Gastrocnemius medialis (tissue), 4 donors: ENCODE data around the gene LATS2.

Experiments used
- POLR2A ChIP-seq, 2 donors: fragments of 450-650 bp; IDR thresholded peaks; one replicate each; pipeline ENCODE4 v1.6.1; 2017; ENCODE audit warnings: antibody characterized with exemption in 2 of 2, mild to moderate bottlenecking in 2 of 2, moderate library complexity in 2 of 2
- TF ChIP-seq, protein P1 (sequence below), 5 experiments: fragments of 450-650 bp in 3 of 5; fragments of 200-600 bp in 2 of 5; sonication (generic) in 2 of 5; IDR thresholded peaks in 4 of 5; conservative IDR thresholded peaks in 1 of 5; 1 replicate in 4 of 5; 2 replicates in 1 of 5; pipeline ENCODE4 v1.5.1; 2016 to 2019; ENCODE audit warnings: antibody characterized with exemption in 5 of 5, mild to moderate bottlenecking in 3 of 5, moderate library complexity in 3 of 5

- TF ChIP-seq, protein P1, sequence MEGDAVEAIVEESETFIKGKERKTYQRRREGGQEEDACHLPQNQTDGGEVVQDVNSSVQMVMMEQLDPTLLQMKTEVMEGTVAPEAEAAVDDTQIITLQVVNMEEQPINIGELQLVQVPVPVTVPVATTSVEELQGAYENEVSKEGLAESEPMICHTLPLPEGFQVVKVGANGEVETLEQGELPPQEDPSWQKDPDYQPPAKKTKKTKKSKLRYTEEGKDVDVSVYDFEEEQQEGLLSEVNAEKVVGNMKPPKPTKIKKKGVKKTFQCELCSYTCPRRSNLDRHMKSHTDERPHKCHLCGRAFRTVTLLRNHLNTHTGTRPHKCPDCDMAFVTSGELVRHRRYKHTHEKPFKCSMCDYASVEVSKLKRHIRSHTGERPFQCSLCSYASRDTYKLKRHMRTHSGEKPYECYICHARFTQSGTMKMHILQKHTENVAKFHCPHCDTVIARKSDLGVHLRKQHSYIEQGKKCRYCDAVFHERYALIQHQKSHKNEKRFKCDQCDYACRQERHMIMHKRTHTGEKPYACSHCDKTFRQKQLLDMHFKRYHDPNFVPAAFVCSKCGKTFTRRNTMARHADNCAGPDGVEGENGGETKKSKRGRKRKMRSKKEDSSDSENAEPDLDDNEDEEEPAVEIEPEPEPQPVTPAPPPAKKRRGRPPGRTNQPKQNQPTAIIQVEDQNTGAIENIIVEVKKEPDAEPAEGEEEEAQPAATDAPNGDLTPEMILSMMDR (IDR thresholded peaks at IDR 0.05 in 4 of 5, conservative IDR thresholded peaks at IDR 0.05 in 1 of 5) = no peak
- no peak for TF ChIP-seq POLR2A (IDR thresholded peaks at IDR 0.05)
Observed at GRCh38 chr13:21067848-21068247, 6.5 kb upstream of the LATS2 start.
